HCT116 (cell line): ENCODE measurements around the gene GOLGA2.

Experiments
- POLR2A ChIP-seq: IDR thresholded peaks from 2 replicates; pipeline ENCODE4 v1.7.0; 2011; ENCODE audit warnings: borderline replicate concordance; ENCODE audit not compliant: insufficient read depth, insufficient read length; ENCODE audit errors: extremely low read depth
- RAD21 ChIP-seq: IDR thresholded peaks from 2 replicates; pipeline ENCODE4 v1.6.1; 2012; ENCODE audit warnings: low read depth, mild to moderate bottlenecking
- SP1 ChIP-seq: IDR thresholded peaks from 2 replicates; pipeline ENCODE4 v1.6.1; 2012; ENCODE audit warnings: low read depth
- TF ChIP-seq, protein P1 (sequence below): IDR thresholded peaks from 2 replicates; pipeline ENCODE4 v1.6.1; 2011; ENCODE audit warnings: mild to moderate bottlenecking, low read length, moderate library complexity; ENCODE audit not compliant: insufficient replicate concordance; ENCODE audit errors: extremely low read depth
- TF ChIP-seq, protein P2 (sequence below): IDR thresholded peaks from 2 replicates; pipeline ENCODE4 v1.6.1; 2012
- TF ChIP-seq, protein P3 (sequence below), 3 experiments: fragments of 200-600 bp in 1 of 3; sonication (generic) in 1 of 3; IDR thresholded peaks in 2 of 3; conservative IDR thresholded peaks in 1 of 3; 2 replicates each; pipeline ENCODE4 v1.5.1; 2012 to 2017; ENCODE audit warnings: low read depth in 2 of 3, low read length in 2 of 3, antibody characterized with exemption in 1 of 3, borderline replicate concordance in 1 of 3, control low read depth in 1 of 3, mild to moderate bottlenecking in 1 of 3, mixed read lengths in 1 of 3, mixed run types in 1 of 3, moderate library complexity in 1 of 3; ENCODE audit not compliant: insufficient read depth in 1 of 3

DNA sequence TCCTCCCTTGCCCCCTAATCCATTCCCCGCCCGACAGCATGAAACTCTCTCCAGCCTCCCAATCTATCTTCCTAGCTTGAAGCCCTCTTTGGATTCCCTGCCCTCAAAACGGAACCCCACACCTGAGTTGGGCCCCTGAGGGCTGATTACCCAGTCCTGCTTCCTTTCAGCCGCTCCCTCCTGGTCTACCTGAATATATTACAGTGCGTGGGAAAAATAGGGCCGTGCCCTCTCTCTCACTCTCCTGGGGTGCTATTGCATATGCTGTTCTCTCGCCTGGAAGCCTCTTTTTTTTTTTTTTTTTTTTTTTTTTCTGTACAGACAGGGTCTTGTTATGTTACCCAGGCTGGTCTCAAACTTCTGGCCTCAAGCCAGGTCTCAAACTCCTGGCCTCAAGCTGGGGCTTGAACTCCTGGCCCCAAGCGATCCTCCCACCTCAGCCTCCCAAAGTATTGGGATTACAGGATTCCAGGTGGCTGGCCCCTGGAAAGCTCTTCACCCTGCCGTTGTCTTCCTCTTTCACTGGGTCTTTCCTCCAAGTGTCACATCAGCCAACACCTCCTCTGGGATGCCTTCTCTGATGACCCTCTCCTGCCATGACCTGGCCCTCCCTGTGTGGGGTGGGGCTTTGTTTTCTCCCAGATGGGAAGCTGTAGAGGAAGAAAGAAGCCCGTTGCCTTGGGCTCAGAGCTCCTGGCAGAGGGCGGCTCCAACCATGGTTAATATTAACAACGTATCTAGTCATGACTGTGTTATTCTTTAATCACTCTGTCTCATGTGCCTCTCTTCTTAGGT lies 64.4 kb downstream of the GOLGA2 start:
- no peak for TF ChIP-seq POLR2A
- TF ChIP-seq SP1 = no peak
- no peak for TF ChIP-seq RAD21
- TF ChIP-seq, protein P1, sequence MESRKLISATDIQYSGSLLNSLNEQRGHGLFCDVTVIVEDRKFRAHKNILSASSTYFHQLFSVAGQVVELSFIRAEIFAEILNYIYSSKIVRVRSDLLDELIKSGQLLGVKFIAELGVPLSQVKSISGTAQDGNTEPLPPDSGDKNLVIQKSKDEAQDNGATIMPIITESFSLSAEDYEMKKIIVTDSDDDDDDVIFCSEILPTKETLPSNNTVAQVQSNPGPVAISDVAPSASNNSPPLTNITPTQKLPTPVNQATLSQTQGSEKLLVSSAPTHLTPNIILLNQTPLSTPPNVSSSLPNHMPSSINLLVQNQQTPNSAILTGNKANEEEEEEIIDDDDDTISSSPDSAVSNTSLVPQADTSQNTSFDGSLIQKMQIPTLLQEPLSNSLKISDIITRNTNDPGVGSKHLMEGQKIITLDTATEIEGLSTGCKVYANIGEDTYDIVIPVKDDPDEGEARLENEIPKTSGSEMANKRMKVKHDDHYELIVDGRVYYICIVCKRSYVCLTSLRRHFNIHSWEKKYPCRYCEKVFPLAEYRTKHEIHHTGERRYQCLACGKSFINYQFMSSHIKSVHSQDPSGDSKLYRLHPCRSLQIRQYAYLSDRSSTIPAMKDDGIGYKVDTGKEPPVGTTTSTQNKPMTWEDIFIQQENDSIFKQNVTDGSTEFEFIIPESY = no peak
- TF ChIP-seq, protein P2, sequence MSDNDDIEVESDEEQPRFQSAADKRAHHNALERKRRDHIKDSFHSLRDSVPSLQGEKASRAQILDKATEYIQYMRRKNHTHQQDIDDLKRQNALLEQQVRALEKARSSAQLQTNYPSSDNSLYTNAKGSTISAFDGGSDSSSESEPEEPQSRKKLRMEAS = no peak
- TF ChIP-seq, protein P3, sequence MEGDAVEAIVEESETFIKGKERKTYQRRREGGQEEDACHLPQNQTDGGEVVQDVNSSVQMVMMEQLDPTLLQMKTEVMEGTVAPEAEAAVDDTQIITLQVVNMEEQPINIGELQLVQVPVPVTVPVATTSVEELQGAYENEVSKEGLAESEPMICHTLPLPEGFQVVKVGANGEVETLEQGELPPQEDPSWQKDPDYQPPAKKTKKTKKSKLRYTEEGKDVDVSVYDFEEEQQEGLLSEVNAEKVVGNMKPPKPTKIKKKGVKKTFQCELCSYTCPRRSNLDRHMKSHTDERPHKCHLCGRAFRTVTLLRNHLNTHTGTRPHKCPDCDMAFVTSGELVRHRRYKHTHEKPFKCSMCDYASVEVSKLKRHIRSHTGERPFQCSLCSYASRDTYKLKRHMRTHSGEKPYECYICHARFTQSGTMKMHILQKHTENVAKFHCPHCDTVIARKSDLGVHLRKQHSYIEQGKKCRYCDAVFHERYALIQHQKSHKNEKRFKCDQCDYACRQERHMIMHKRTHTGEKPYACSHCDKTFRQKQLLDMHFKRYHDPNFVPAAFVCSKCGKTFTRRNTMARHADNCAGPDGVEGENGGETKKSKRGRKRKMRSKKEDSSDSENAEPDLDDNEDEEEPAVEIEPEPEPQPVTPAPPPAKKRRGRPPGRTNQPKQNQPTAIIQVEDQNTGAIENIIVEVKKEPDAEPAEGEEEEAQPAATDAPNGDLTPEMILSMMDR (IDR thresholded peaks at IDR 0.05 in 2 of 3, conservative IDR thresholded peaks at IDR 0.05 in 1 of 3; ENCODE audit: borderline replicate concordance in 1 of 3, insufficient read depth in 1 of 3, low read depth in 2 of 3, low read length in 2 of 3) = no peak
